IPS-NIHi7 (cell line): ENCODE data around the gene IGBP1.
"Not testable (repeated sequence)": the region's sequence is repeated elsewhere in the genome, so short reads cannot be mapped to it uniquely, and the experiment has no call there.

Experiments used
- DNase-seq: peaks from one replicate; pipeline ENCODE4 v3.0.0; 2012; ENCODE audit warnings: mixed read lengths; ENCODE audit errors: extremely low spot score

IGBP1 gene

GRCh38 chrX:70133303-70134115 is at the start of gene IGBP1:
Gene IGBP1, plus strand, starts transcription at chrX:70133447. Its CDS starts 501 bp downstream, at chrX:70133948.
- DNase-seq = peak; percentile 82

- no peak for DNase-seq
Observed at GRCh38 chrX:70084592-70085240, 48.5 kb upstream of the IGBP1 start.

GRCh38 chrX:70087857-70088630 is 45.2 kb upstream of the IGBP1 start:
- no peak for DNase-seq

- no peak for DNase-seq
Observed at GRCh38 chrX:70088751-70089150, 44.5 kb upstream of the IGBP1 start.

GRCh38 chrX:70089604-70090297 is 43.5 kb upstream of the IGBP1 start:
- no peak for DNase-seq

GRCh38 chrX:70092247-70092646 is 41.0 kb upstream of the IGBP1 start:
- DNase-seq = no peak

- peak; percentile 48 for DNase-seq
Observed at GRCh38 chrX:70096052-70096451, 37.2 kb upstream of the IGBP1 start.

- DNase-seq = no peak
Observed at GRCh38 chrX:70105229-70105628, 28.0 kb upstream of the IGBP1 start.

GRCh38 chrX:70111436-70112026 is 21.7 kb upstream of the IGBP1 start:
- not testable (repeated sequence) for DNase-seq

GRCh38 chrX:70117738-70118137 is 15.5 kb upstream of the IGBP1 start:
- DNase-seq = no peak

GRCh38 chrX:70123014-70123413 is 10.2 kb upstream of the IGBP1 start:
- not testable (repeated sequence) for DNase-seq

GRCh38 chrX:70124678-70125077 is 8.6 kb upstream of the IGBP1 start:
- DNase-seq = no peak

- DNase-seq = peak; percentile 17
Observed at GRCh38 chrX:70128071-70128470, 5.2 kb upstream of the IGBP1 start.

- DNase-seq = no peak
Observed at GRCh38 chrX:70129816-70130215, 3.4 kb upstream of the IGBP1 start.

GRCh38 chrX:70132224-70132623 is 1.0 kb upstream of the IGBP1 start:
- DNase-seq = no peak

- no peak for DNase-seq
Observed at GRCh38 chrX:70132877-70133302, 357 bp upstream of the IGBP1 start.

- DNase-seq = peak; percentile 15
Observed at GRCh38 chrX:70134116-70134477, 850 bp downstream of the IGBP1 start.

- DNase-seq = no peak
Observed at GRCh38 chrX:70138622-70139021, 5.4 kb downstream of the IGBP1 start.

GRCh38 chrX:70139736-70140135 is 6.5 kb downstream of the IGBP1 start:
- DNase-seq = no peak

GRCh38 chrX:70141373-70141772 is 8.1 kb downstream of the IGBP1 start:
- no peak for DNase-seq
